GM19351 (cell line): ENCODE data around the gene LAMA5.

Experiments
- ATAC-seq: cut with Tn5 transposase; IDR thresholded peaks from one replicate; pipeline ENCODE4 v1.9.1; 2021; ENCODE audit warnings: mild to moderate bottlenecking, moderate library complexity; ENCODE audit not compliant: unreplicated experiment

Gene LAMA5

GRCh38 chr20:62269871-62270270, 97.2 kb downstream of the LAMA5 start:
- ATAC-seq: no peak

- ATAC-seq: no peak
Measured at GRCh38 chr20:62269378-62269777, 97.7 kb downstream of the LAMA5 start.

GRCh38 chr20:62268228-62268900, 98.7 kb downstream of the LAMA5 start:
- no peak for ATAC-seq

- ATAC-seq: no peak
Measured at GRCh38 chr20:62267543-62267942, 99.6 kb downstream of the LAMA5 start.

DNA sequence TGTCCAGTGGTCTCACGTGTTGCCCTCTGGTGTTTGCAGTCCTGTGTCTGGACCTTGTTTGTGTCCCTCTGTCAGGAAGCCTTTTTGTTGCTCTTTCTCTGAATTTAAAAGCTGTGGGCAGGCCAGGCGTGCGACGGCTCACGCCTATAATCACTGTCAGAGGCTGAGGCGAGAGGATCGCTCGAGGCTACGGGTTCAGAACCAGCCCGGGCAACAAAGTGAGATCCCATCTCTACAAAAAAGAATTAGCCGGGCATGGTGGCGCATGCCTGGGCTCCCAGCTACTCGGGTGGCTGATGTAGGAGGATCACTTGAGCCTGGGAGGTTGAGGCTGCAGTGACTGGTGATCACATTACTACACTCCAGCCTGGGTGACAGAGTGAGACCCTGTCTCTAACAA, 100.3 kb downstream of the LAMA5 start:
- no peak for ATAC-seq

- ATAC-seq: no peak
Measured at GRCh38 chr20:62266340-62266739, 100.8 kb downstream of the LAMA5 start.

DNA sequence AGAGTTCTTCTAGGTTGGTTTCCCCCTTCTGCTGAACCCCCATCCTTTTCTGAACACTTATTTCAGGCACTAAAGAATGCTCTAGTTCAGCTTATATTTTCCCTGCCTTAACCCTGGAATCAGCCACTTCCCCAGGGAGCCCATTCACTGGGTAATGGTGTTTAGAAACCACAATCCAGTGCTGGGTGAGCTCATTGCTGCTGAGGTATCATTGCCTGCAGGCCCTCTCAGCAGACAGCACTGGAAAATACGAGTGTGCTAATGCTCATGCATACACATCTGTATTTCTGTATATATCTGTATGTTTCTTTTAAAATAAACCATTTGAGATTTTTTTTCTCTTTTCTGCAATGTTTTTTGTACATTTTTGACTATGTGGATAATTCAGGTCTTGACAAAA, 101.7 kb downstream of the LAMA5 start:
- no peak for ATAC-seq

DNA sequence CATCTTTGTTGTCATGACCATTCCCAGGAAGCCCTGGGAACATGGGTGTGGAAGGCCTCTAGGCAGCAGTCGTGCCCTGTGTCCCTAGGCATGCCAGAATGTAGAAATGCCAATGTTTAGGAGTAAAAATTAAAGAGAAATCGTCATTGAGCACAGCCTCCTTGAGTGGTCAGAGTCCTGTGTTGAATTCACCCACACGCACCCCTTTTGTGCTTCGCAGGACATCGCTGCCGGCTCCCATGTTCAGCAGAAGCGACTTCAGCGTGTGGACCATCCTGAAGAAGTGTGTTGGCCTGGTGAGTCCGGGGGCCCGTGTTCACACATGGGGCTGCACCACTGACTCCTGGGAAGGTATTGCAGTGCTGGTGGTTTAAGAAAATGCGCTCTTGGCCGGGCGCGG, 103.7 kb downstream of the LAMA5 start:
- ATAC-seq: no peak

- ATAC-seq: no peak
Measured at GRCh38 chr20:62262064-62262463, 105.0 kb downstream of the LAMA5 start.

DNA sequence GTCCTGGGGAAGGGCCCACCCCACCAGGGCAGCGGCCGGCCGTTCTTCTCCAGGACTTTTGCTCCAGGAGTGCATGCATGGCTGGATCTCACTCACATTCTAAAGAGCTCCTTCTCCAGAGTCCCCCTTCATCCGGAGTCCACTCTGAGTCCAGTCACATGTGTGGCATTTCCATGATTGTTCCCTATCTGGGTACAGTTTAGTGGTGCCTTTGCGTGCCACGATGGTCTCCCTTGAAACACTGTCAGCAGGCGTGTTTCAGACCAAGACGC, 107.9 kb downstream of the LAMA5 start:
- no peak for ATAC-seq
